Measurements from ENCODE around the gene LRP5.
A peak's percentile ranks its signal among the peaks of the same experiment; 100 is the strongest.

LRP5 gene

DNA sequence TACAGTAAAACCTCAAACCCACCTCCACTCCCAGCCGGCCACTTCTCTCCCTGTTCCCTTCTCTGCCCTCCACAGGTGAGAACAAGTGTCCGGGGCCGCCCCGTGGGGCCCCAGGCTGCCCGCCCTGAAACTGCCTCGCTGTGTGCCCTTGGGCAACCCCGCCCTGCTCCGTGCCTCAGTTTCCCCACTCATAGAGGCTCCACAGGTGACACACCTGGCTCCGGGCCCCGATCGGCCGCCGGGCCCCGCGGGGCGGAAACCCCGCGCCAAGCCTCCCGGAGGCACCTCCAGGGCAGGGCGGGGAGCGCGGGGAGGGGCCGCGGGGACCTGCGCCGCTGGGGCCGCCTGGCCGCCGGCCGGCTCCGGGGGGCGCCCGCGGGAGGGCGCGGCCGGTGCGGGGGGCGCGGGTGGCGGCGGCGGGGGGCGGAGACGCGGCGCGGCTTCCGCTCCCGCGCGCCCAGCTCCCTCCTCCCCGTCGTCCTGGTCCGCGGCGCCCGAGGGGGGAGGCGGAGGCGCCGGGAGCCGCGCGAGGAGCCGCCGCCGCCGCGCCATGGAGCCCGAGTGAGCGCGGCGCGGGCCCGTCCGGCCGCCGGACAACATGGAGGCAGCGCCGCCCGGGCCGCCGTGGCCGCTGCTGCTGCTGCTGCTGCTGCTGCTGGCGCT, at the start of gene LRP5:
LRP5 (plus strand) TSS at position 475 of the 663 bp plus-strand sequence; CDS start at position 599, 124 bp downstream.
- peak within 1 kb of the TSS; percentile 81 to 84 for H3K9ac ChIP-seq (ENCODE audit: low read depth in 1 of 2, low read length in 2 of 2)

GRCh38 chr11:68263444-68264035, 48.9 kb upstream of the LRP5 start:
- no peak overlapping the region for H3K27ac ChIP-seq (ENCODE audit: low read depth, low read length)
- H3K4me1 ChIP-seq (ENCODE audit: control insufficient read depth in 1 of 2, insufficient read depth in 2 of 2, low read length in 2 of 2), result peaks cover 12 to 22% of the 10 kb centered on the region in 2 donors
- peaks cover 62 to 78% of the 10 kb centered on the region in 2 donors for H3K36me3 ChIP-seq (ENCODE audit: control insufficient read depth in 1 of 2, insufficient read depth in 2 of 2, low read length in 2 of 2)
- no peak overlapping the region for H3K9ac ChIP-seq (ENCODE audit: low read depth in 1 of 2, low read length in 2 of 2)
- H3K4me3 ChIP-seq (ENCODE audit: low read depth in 1 of 2, low read length in 2 of 2), result no peak overlapping the region
- no peaks in the 10 kb centered on the region for H3K27me3 ChIP-seq (ENCODE audit: control insufficient read depth in 1 of 2, insufficient read depth in 2 of 2, low read length in 2 of 2)
- no peaks in the 10 kb centered on the region for H3K9me3 ChIP-seq (ENCODE audit: control insufficient read depth in 1 of 2, low read length in 2 of 2)

More for the DNA sequence above, at the start of gene LRP5:
- Histone ChIP-seq H3K27me3 (ENCODE audit: control insufficient read depth in 1 of 2, insufficient read depth in 2 of 2, low read length in 2 of 2) (no peaks in the 10 kb centered on the region), H3K36me3 (ENCODE audit: control insufficient read depth in 1 of 2, insufficient read depth in 2 of 2, low read length in 2 of 2) (no peaks in the 10 kb centered on the region), H3K9me3 (ENCODE audit: control insufficient read depth in 1 of 2, low read length in 2 of 2) (no peaks in the 10 kb centered on the region), H3K4me1 (ENCODE audit: control insufficient read depth in 1 of 2, insufficient read depth in 2 of 2, low read length in 2 of 2) (peaks cover 11 to 39% of the 10 kb centered on the region in 2 donors), H3K27ac (ENCODE audit: low read depth, low read length) (peak within 1 kb of the TSS; percentile 70), H3K4me3 (ENCODE audit: low read depth in 1 of 2, low read length in 2 of 2) (peak within 1 kb of the TSS; percentile 85)

DNA sequence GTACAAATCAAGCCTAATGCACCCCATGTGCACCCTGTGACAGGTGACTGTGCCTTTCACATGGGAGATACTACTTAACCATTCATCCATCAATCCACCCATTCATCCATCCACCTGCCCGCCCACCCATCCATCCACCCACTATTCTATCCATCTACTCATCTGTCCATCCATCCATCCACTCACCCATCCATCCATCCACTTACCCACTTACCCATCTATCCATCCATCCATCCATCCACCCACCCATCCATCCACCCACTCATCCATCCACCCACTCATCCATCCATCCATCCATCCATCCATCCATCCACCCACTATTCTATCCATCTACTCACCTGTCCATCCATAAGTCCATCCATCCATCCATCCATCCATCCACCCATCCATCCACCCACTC, 48.1 kb upstream of the LRP5 start:
- peaks cover 19 to 24% of the 10 kb centered on the region in 2 donors for H3K4me1 ChIP-seq (ENCODE audit: control insufficient read depth in 1 of 2, insufficient read depth in 2 of 2, low read length in 2 of 2)
- H3K36me3 ChIP-seq (ENCODE audit: control insufficient read depth in 1 of 2, insufficient read depth in 2 of 2, low read length in 2 of 2), result peaks cover 62 to 78% of the 10 kb centered on the region in 2 donors

GRCh38 chr11:68264741-68265540, 47.5 kb upstream of the LRP5 start:
- Histone ChIP-seq H3K36me3 (ENCODE audit: control insufficient read depth in 1 of 2, insufficient read depth in 2 of 2, low read length in 2 of 2) (peaks cover 66 to 78% of the 10 kb centered on the region in 2 donors), H3K9ac (ENCODE audit: low read depth in 1 of 2, low read length in 2 of 2) (no peak overlapping the region), H3K4me1 (ENCODE audit: control insufficient read depth in 1 of 2, insufficient read depth in 2 of 2, low read length in 2 of 2) (peaks cover 26 to 31% of the 10 kb centered on the region in 2 donors), H3K9me3 (ENCODE audit: control insufficient read depth in 1 of 2, low read length in 2 of 2) (no peaks in the 10 kb centered on the region), H3K27ac (ENCODE audit: low read depth, low read length) (no peak overlapping the region), H3K4me3 (ENCODE audit: low read depth in 1 of 2, low read length in 2 of 2) (no peak overlapping the region), H3K27me3 (ENCODE audit: control insufficient read depth in 1 of 2, insufficient read depth in 2 of 2, low read length in 2 of 2) (no peaks in the 10 kb centered on the region)

More for the DNA sequence above, 48.1 kb upstream of the LRP5 start:
- H3K27me3 ChIP-seq (ENCODE audit: control insufficient read depth in 1 of 2, insufficient read depth in 2 of 2, low read length in 2 of 2), result no peaks in the 10 kb centered on the region
- H3K27ac ChIP-seq (ENCODE audit: low read depth, low read length), result no peak overlapping the region
- H3K4me3 ChIP-seq (ENCODE audit: low read depth in 1 of 2, low read length in 2 of 2), result no peak overlapping the region
- H3K9ac ChIP-seq (ENCODE audit: low read depth in 1 of 2, low read length in 2 of 2), result no peak overlapping the region
- no peaks in the 10 kb centered on the region for H3K9me3 ChIP-seq (ENCODE audit: control insufficient read depth in 1 of 2, low read length in 2 of 2)

GRCh38 chr11:68266121-68266891, 46.1 kb upstream of the LRP5 start:
- H3K9ac ChIP-seq (ENCODE audit: low read depth in 1 of 2, low read length in 2 of 2), result no peak overlapping the region
- H3K27ac ChIP-seq (ENCODE audit: low read depth, low read length), result peak overlapping the region; percentile 26
- no peaks in the 10 kb centered on the region for H3K9me3 ChIP-seq (ENCODE audit: control insufficient read depth in 1 of 2, low read length in 2 of 2)
- peaks cover 64 to 67% of the 10 kb centered on the region in 2 donors for H3K36me3 ChIP-seq (ENCODE audit: control insufficient read depth in 1 of 2, insufficient read depth in 2 of 2, low read length in 2 of 2)
- no peaks in the 10 kb centered on the region for H3K27me3 ChIP-seq (ENCODE audit: control insufficient read depth in 1 of 2, insufficient read depth in 2 of 2, low read length in 2 of 2)
- H3K4me3 ChIP-seq (ENCODE audit: low read depth in 1 of 2, low read length in 2 of 2), result no peak overlapping the region
- H3K4me1 ChIP-seq (ENCODE audit: control insufficient read depth in 1 of 2, insufficient read depth in 2 of 2, low read length in 2 of 2), result peaks cover 37 to 42% of the 10 kb centered on the region in 2 donors

DNA sequence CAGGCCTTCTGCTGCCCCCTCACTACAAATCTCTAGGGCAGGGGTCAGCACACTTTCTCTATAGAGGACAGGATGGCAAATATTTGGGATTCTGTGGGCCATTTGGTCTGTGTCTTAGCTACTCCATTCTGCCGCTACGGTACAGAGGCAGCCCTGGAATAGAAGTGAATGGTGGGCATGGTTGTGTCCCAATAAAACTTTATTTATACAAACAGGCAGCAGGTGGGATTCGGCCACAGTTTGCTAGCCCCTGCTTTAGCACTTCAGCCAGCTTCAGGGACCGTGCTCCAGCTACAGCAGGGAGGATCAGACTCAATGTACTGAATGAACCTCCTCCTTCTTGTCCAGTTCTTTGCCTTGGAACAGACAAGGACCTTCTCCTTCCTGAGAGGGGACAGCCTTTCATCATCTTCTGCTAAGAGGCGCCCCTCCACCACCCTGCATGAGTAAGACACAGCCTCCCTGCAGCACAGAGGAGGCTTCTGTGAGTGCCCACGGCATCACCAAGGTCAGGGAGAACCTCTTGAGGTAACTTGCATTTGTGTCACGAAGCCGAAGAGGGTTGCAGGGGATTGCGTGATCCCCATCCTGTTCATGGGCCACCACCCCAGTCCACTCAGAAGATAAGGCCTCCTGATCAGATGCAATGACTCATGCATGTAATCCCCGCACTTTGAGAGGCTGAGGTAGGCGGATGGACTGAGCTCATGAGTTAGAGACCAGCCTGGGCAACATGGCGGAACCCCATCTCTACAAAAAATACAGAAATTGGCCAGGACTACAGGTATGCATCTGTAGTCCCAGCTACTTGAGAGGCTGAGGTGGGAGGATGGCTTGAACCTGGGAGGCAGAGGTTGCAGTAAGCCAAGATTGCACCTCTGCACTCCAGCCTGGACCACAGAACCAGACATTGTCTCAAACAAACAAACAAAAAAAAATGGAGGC, 45.2 kb upstream of the LRP5 start:
- Histone ChIP-seq H3K36me3 (ENCODE audit: control insufficient read depth in 1 of 2, insufficient read depth in 2 of 2, low read length in 2 of 2) (peaks cover 55 to 59% of the 10 kb centered on the region in 2 donors), H3K27me3 (ENCODE audit: control insufficient read depth in 1 of 2, insufficient read depth in 2 of 2, low read length in 2 of 2) (no peaks in the 10 kb centered on the region), H3K9me3 (ENCODE audit: control insufficient read depth in 1 of 2, low read length in 2 of 2) (no peaks in the 10 kb centered on the region), H3K4me3 (ENCODE audit: low read depth in 1 of 2, low read length in 2 of 2) (no peak overlapping the region), H3K9ac (ENCODE audit: low read depth in 1 of 2, low read length in 2 of 2) (peak overlapping the region in 1 of 2 donors; percentile 8), H3K4me1 (ENCODE audit: control insufficient read depth in 1 of 2, insufficient read depth in 2 of 2, low read length in 2 of 2) (peaks cover 37 to 42% of the 10 kb centered on the region in 2 donors), H3K27ac (ENCODE audit: low read depth, low read length) (peak overlapping the region; percentile 26)

- H3K9me3 ChIP-seq (ENCODE audit: control insufficient read depth in 1 of 2, low read length in 2 of 2), result no peaks in the 10 kb centered on the region
- H3K9ac ChIP-seq (ENCODE audit: low read depth in 1 of 2, low read length in 2 of 2), result no peak overlapping the region
- H3K27me3 ChIP-seq (ENCODE audit: control insufficient read depth in 1 of 2, insufficient read depth in 2 of 2, low read length in 2 of 2), result no peaks in the 10 kb centered on the region
- no peak overlapping the region for H3K27ac ChIP-seq (ENCODE audit: low read depth, low read length)
- H3K36me3 ChIP-seq (ENCODE audit: control insufficient read depth in 1 of 2, insufficient read depth in 2 of 2, low read length in 2 of 2), result peaks cover 48 to 52% of the 10 kb centered on the region in 2 donors
- peaks cover 38 to 43% of the 10 kb centered on the region in 2 donors for H3K4me1 ChIP-seq (ENCODE audit: control insufficient read depth in 1 of 2, insufficient read depth in 2 of 2, low read length in 2 of 2)
- H3K4me3 ChIP-seq (ENCODE audit: low read depth in 1 of 2, low read length in 2 of 2), result no peak overlapping the region
These were observed 44.5 kb upstream of the LRP5 start for GRCh38 chr11:68267881-68268240.

DNA sequence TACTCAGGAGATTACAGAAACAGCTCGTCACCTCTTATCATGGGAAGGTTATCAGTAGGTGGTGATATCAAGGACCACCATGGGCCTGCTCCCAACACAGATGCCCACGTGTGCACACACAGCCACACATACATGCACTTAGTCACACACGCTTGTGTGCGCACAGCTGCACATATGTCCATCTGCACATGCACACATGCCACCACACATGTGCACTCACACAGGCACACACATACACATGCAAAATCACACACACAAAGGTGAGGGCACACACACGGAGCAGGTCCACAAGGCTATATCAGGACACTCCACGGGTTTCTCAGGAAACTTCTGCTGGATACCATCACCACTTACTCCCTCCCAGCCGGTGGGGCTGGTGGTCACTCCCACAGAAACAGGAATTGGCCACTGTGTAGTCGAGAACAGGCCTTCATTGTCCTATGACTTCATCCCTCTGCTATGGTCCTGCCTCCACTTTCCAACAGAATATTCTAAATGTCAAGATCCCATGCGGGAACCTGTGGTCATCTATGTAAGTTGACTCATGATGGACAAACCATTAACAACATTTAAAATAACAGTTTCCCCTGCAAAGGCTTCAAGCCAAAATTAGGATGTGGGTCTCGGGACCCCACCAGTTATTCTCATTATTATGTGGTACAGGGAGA, 42.8 kb upstream of the LRP5 start:
- Histone ChIP-seq H3K4me1 (ENCODE audit: control insufficient read depth in 1 of 2, insufficient read depth in 2 of 2, low read length in 2 of 2) (peaks cover 42 to 46% of the 10 kb centered on the region in 2 donors), H3K4me3 (ENCODE audit: low read depth in 1 of 2, low read length in 2 of 2) (peak overlapping the region; percentile 76 to 89), H3K9ac (ENCODE audit: low read depth in 1 of 2, low read length in 2 of 2) (peak overlapping the region; percentile 96), H3K9me3 (ENCODE audit: control insufficient read depth in 1 of 2, low read length in 2 of 2) (no peaks in the 10 kb centered on the region), H3K36me3 (ENCODE audit: control insufficient read depth in 1 of 2, insufficient read depth in 2 of 2, low read length in 2 of 2) (peaks cover 34 to 35% of the 10 kb centered on the region in 2 donors), H3K27me3 (ENCODE audit: control insufficient read depth in 1 of 2, insufficient read depth in 2 of 2, low read length in 2 of 2) (no peaks in the 10 kb centered on the region), H3K27ac (ENCODE audit: low read depth, low read length) (no peak overlapping the region)

Measured in duodenal mucosa (tissue), 2 donors.